ENCODE data around the gene OLFML2A.

OLFML2A gene

DNA sequence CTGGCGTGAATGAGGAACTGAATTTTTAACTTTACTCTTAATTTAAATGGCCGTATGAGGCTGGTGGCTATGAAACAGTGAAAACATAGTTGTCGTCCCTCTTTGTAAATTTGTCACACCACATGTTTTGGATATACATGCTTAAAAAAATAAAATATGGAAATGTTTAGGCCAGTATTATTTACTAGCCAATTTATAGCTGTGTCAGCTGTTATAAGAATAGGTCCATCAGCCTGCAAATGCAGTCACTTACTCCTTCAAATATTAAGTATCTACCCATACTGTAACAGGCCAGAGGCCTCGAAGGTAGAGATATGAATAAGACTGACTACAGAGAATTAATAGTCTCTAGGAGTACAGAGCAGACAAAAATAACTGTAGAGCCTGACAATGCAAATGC lies 35.8 kb upstream of the OLFML2A start:
- no peak for TF ChIP-seq CTCF (IDR thresholded peaks at IDR 0.05; ENCODE audit: extremely low read depth, insufficient read depth, missing control alignments)
- in situ Hi-C loops (cut with MboI; ENCODE audit: low pct_unique_long_range_greater_than_20kb, low sequenced_read_pairs, unreplicated experiment), result no loop called here
- no peak for DNase-seq (ENCODE audit: low spot score)

- in situ Hi-C loops (cut with MboI; ENCODE audit: low pct_unique_long_range_greater_than_20kb, low sequenced_read_pairs, unreplicated experiment), result no loop called here
- no peak for DNase-seq (ENCODE audit: low spot score)
- no peak for TF ChIP-seq CTCF (IDR thresholded peaks at IDR 0.05; ENCODE audit: extremely low read depth, insufficient read depth, missing control alignments)
These were observed 35.3 kb upstream of the OLFML2A start for GRCh38 chr9:124741662-124742061.

DNA sequence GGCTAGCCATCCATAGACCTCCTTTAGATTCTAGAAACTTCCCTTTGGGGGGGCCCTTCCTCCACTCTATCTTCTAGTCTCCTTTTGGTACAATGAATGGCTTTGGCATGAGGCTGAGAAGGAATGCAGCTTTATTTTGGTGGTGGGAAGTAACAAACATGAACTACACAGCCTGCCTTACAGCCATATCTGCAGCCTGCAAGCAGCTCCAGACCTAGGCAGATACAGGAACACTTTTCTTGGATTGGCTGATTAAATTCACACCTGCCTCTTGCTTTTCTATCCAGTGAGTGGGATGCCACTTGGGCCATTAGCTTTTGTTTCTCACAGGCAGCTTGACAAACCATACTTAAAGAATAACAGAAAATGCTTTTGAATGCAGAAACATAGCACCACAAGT lies 34.0 kb upstream of the OLFML2A start:
- in situ Hi-C loops (cut with MboI; ENCODE audit: low pct_unique_long_range_greater_than_20kb, low sequenced_read_pairs, unreplicated experiment), result no loop called here
- no peak for TF ChIP-seq CTCF (IDR thresholded peaks at IDR 0.05; ENCODE audit: extremely low read depth, insufficient read depth, missing control alignments)
- no peak for DNase-seq (ENCODE audit: low spot score)

DNA sequence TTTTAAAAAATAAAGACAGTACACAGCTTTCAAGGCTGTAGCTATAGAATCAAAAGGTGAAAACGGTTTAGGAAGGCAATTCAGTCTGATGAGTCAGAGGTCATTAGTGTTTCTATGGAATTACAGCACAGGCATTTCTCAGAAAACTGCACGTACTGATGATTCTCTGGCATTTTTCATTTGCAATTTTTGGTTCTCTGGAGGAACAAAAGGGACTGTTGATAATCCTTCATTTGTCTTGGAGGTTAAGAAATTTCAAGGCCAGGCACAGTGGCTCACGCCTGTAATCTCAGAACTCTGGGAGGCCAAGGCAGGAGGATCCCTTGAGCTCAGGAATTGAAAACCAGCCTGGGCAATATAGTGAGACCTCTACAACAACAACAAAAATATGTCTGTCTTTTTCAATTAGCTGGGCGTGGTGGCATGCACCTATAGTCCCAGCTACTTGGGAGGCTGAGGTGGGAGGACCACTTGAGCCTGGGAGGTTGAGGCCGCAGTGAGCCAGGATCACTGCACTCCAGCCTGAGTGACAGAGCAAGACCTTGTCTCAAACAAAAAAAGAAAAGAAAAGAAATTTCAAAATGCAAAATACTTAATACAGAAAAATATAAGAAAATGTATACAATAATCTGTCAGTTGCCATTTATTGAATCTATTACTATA lies 33.1 kb upstream of the OLFML2A start:
- DNase-seq (ENCODE audit: low spot score), result no peak
- no peak for TF ChIP-seq CTCF (IDR thresholded peaks at IDR 0.05; ENCODE audit: extremely low read depth, insufficient read depth, missing control alignments)
- in situ Hi-C loops (cut with MboI; ENCODE audit: low pct_unique_long_range_greater_than_20kb, low sequenced_read_pairs, unreplicated experiment), result no loop called here

DNA sequence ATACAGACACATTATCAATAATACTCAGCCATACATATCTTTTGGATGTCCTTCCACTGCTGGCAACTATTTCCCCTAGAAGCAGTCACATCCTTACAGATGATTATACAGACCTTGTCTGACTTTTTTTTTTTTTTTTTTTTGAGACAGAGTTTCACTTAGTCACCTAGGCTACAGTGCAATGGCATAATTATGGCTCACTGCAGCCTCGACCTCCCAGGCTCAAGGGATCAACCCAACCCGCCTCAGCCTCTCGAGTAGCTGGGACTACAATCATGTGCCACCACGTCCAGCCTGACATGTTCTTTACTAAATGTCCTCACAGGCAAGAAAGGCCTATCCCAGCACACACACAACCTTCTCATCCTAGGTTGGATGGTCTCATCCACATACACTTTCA lies 29.9 kb upstream of the OLFML2A start:
- no peak for DNase-seq (ENCODE audit: low spot score)
- TF ChIP-seq CTCF (IDR thresholded peaks at IDR 0.05; ENCODE audit: extremely low read depth, insufficient read depth, missing control alignments), result no peak
- in situ Hi-C loops (cut with MboI; ENCODE audit: low pct_unique_long_range_greater_than_20kb, low sequenced_read_pairs, unreplicated experiment), result no loop called here

GRCh38 chr9:124749284-124749683 lies 27.6 kb upstream of the OLFML2A start:
- no peak for DNase-seq (ENCODE audit: low spot score)
- TF ChIP-seq CTCF (IDR thresholded peaks at IDR 0.05; ENCODE audit: extremely low read depth, insufficient read depth, missing control alignments), result no peak
- in situ Hi-C loops (cut with MboI; ENCODE audit: low pct_unique_long_range_greater_than_20kb, low sequenced_read_pairs, unreplicated experiment), result no loop called here

Measured in GM13977 (cell line).